Kidney epithelial cell (primary cell): ENCODE measurements around the gene COL21A1. TPM values are rescaled to one million over a fixed set of nuclear protein-coding genes. Genes with fewer than 3 reads are reported as not detected.

Experiments used
- DNase-seq: peaks from one replicate; pipeline ENCODE4 v3.0.0-alpha.2; 2010; ENCODE audit warnings: low read depth
- H3K27me3 ChIP-seq: 2 replicates; pipeline ENCODE4 v1.6.0; 2011; ENCODE audit warnings: low read length; ENCODE audit not compliant: control insufficient read depth, insufficient read depth
- H3K36me3 ChIP-seq: 2 replicates; pipeline ENCODE4 v1.5.1; 2011; ENCODE audit warnings: low read length; ENCODE audit not compliant: control insufficient read depth, insufficient read depth
- H3K4me3 ChIP-seq: 2 replicates; pipeline ENCODE4 v1.5.1; 2011; ENCODE audit warnings: low read depth, mild to moderate bottlenecking, control low read depth, low read length
- total RNA-seq: library from RNA; depleted of rRNA; stranded (reverse); fragments of >200 nt; gene quantifications from 2 replicates; pipeline ENCODE4 v1.2.3, GENCODE V29; 2015
- TF ChIP-seq, protein P1 (sequence below): IDR thresholded peaks from 2 replicates; pipeline ENCODE4 v1.5.1; 2011; ENCODE audit warnings: mild to moderate bottlenecking, moderate library complexity, low read length, control low read depth, inconsistent platforms; ENCODE audit not compliant: insufficient read depth, poor library complexity, severe bottlenecking

COL21A1 gene
- total RNA-seq, 1 donor from 2014 or later, result not detected

DNA sequence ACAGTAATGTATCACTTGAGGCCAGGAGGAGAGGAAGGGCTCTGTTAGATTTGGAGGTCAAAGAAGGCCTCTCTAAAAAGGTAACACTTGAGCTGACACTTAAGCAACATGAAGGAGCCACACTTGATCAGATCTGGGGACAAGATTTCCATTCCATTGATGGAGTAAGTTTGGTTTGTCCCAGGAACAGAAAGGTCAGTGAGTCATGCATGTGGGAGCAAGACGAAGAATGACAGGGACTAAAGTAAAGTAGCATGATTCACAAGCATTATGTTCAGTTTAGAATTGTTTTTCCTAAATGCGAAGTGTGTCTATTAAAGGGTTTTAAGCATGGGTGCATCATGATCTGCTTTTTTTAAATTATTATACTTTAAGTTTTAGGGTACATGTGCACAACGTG, 47.4 kb downstream of the COL21A1 start:
- TF ChIP-seq, protein P1, sequence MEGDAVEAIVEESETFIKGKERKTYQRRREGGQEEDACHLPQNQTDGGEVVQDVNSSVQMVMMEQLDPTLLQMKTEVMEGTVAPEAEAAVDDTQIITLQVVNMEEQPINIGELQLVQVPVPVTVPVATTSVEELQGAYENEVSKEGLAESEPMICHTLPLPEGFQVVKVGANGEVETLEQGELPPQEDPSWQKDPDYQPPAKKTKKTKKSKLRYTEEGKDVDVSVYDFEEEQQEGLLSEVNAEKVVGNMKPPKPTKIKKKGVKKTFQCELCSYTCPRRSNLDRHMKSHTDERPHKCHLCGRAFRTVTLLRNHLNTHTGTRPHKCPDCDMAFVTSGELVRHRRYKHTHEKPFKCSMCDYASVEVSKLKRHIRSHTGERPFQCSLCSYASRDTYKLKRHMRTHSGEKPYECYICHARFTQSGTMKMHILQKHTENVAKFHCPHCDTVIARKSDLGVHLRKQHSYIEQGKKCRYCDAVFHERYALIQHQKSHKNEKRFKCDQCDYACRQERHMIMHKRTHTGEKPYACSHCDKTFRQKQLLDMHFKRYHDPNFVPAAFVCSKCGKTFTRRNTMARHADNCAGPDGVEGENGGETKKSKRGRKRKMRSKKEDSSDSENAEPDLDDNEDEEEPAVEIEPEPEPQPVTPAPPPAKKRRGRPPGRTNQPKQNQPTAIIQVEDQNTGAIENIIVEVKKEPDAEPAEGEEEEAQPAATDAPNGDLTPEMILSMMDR, result no peak
- Histone ChIP-seq H3K36me3 (no peaks in the 10 kb centered on the region), H3K27me3 (no peaks in the 10 kb centered on the region), H3K4me3 (no peak overlapping the region)
- DNase-seq, result no peak

GRCh38 chr6:56193846-56194245, 53.5 kb downstream of the COL21A1 start:
- H3K4me3 ChIP-seq, result no peak overlapping the region
- H3K27me3 ChIP-seq, result no peaks in the 10 kb centered on the region
- TF ChIP-seq, protein P1, result no peak
- no peaks in the 10 kb centered on the region for H3K36me3 ChIP-seq
- no peak for DNase-seq

DNA sequence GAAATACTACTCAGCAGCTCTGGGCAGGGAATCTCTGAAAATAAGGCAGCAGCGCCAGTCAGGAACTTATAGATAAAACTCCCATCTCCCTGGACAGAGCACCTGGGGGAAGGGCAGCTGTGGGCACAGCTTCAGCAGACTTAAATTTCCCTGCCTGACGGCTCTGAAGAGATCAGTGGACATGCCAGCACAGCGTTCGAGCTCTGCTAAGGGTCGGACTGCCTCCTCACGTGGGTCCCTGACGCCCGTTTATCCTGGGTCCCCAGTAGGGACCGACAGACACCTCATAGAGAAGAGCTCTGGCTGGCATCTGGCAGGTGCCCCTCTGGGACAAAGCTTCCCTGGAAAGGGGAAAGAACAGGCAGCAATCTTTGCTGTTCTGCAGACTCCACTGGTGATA, 59.0 kb downstream of the COL21A1 start:
- no peak for DNase-seq
- no peaks in the 10 kb centered on the region for H3K27me3 ChIP-seq
- TF ChIP-seq, protein P1, result no peak
- no peak overlapping the region for H3K4me3 ChIP-seq
- H3K36me3 ChIP-seq, result no peaks in the 10 kb centered on the region

GRCh38 chr6:56187686-56188085, 59.7 kb downstream of the COL21A1 start:
- H3K36me3 ChIP-seq, result no peaks in the 10 kb centered on the region
- no peaks in the 10 kb centered on the region for H3K27me3 ChIP-seq
- TF ChIP-seq, protein P1, result no peak
- no peak for DNase-seq
- H3K4me3 ChIP-seq, result no peak overlapping the region

DNA sequence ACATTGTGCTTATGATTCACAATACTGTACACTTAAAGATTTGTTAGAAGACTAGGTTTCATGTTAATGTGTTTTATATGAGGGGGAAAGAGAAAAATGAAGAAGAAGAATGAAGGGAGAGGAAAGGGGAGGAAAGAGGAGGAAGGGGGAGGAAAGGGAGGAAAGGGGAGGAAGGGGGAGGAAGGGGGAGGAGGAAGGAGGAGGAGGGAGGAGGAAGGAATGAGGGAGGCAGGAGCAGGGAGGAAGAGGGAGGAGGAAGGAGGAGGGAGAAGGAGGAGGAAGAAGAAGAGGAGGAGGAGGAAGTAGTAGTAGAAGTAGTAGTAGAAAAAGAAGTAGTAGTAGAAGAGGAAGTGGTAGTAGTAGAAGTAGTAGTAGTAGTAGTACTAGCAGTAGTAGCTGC, 70.6 kb downstream of the COL21A1 start:
- H3K27me3 ChIP-seq, result no peaks in the 10 kb centered on the region
- no peaks in the 10 kb centered on the region for H3K36me3 ChIP-seq
- DNase-seq, result no peak
- no peak overlapping the region for H3K4me3 ChIP-seq
- TF ChIP-seq, protein P1, result no peak

DNA sequence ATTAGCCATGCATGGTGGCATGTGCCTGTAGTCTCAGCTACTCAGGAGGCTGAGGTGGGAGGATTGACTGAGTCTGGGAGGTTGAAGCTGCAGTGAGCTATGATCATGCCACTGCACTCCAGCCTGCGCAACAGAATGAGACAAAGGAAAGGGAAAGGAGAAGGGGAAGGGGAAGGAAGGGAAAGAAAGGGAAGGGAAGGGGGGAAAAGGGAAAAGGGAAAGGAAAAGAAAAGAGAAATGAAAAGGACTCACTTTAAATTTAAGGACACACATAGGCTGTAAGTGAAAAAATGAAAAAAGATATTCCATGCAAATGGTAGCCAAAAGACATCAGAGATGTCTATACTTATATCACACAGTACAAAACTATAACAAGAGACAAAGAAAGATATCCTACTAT, 74.2 kb downstream of the COL21A1 start:
- Histone ChIP-seq H3K27me3 (no peaks in the 10 kb centered on the region), H3K36me3 (no peaks in the 10 kb centered on the region), H3K4me3 (no peak overlapping the region)
- DNase-seq, result no peak
- TF ChIP-seq, protein P1, result no peak
